ENCODE measurements around the gene MYPOP.

The MYPOP gene, protein sequence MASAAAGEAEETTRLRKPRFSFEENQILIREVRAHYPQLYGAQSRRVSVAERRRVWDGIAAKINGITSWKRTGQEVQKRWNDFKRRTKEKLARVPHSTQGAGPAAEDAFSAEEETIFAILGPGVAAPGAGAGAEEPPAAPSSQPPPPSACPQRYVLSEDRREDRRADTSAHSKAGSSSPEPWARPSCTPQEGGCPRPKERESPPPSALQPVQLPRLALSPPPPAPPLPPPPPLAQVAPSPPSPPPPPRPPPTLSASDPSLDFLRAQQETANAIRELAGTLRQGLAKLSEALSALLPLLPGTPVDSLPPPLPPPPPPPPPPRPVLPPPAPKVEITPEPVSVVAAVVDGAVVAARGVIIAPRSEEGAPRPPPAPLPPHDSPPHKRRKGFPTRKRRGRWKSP

GRCh38 chr19:45901912-45902650, at the start of gene MYPOP:
Gene MYPOP, minus strand, starts transcription at chr19:45902613. Its CDS starts 840 bp downstream, at chr19:45901773.
- DNase-seq (ENCODE audit: low read depth in 2 of 2) = no peak

DNA sequence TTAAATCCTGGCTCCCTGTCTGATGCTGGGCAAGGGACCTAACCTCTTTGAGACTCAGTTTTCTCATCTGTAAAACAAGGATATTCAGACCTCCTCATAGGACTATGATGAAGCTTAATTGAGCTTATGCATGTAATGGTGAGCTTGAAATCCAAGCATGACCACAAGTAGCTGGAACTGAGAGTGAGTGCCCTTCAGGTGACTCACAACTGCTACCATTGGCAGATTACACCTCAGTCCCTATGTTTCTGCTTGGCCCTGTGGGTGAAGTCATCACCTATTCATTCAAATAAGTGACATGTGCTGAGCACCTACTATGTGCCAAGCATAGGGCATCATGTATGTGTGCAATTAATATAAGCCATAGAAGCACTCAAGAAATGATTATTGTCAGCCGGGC, 45.5 kb upstream of the MYPOP start:
- DNase-seq (ENCODE audit: low read depth in 2 of 2) = no peak

GRCh38 chr19:45940515-45940805, 38.0 kb upstream of the MYPOP start:
- DNase-seq (ENCODE audit: low read depth in 2 of 2) = no peak

DNA sequence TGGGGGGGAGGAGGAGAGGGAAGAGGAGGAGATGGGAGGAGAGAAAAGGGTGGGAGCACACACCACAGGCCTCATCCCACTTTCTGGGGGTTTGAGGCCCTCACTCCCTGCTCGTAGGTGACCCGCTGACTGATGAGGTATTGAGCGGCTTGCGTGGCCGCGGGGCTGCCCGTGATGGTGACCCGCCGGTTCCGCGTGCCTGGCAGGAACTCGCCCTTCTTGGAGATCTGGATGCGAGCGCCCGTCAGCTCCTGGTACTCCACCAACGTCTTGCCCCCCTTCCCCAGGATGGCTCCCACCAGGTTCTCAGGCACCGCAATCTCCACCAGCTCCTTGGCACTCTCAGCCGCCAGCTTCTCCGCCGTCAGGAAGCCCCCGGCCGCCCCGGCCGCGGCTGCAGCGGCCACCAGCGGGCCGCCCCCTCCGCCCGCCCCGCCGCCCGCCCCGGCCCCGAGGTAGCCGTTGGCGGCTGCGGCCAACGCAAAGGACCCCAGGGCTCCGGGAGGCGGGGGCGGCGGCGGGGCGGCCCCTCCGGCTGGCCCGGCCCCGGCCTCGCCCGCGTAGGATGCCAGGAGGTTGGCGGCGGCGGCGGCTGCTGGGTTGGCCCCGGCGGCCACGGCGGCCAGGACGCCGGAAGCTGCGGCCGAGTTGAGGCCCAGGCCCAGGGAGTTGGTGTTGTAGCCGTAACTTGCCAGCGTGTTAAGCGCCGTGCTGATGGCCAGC, 37.5 kb upstream of the MYPOP start:
- DNase-seq (ENCODE audit: low read depth in 2 of 2) = no peak

GRCh38 chr19:45938733-45939319, 36.4 kb upstream of the MYPOP start:
- DNase-seq (ENCODE audit: low read depth in 2 of 2) = no peak

GRCh38 chr19:45935267-45935666, 32.9 kb upstream of the MYPOP start:
- no peak for DNase-seq (ENCODE audit: low read depth in 2 of 2)

DNA sequence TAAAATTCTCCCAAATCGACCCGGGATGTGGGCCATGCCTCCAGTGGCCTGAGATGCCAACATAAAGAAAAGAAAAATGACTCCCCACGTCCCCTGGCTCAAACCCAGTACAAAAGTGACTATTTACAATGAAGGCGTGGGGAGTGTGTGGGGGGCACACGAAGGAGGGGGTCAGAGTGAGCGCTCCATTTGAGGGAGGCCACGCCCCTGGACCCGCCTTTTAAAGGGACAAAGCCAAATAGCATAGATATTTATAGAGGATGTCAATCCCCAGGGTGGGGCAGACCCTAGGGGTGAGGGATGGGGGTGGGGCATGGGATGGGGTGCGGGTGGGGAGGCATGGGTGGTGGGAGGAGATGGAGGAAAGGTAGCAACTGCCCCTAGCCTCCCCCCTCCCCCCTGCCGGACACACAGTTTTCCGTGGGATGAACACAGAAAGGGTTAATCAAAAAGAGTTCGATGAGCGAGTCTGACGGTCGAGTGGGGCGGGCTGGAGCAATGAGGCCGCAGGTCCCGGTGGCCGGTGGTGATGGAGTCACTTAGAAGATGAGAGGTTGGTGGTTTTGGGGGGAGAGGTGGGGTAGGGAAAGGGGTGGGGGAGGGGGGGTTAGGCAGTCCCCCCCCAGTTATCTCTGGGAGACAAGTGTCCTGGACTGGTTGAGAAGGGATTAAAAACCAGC, 32.3 kb upstream of the MYPOP start:
- DNase-seq (ENCODE audit: low read depth in 2 of 2) = no peak

GRCh38 chr19:45933759-45934158, 31.3 kb upstream of the MYPOP start:
- DNase-seq (ENCODE audit: low read depth in 2 of 2) = no peak

DNA sequence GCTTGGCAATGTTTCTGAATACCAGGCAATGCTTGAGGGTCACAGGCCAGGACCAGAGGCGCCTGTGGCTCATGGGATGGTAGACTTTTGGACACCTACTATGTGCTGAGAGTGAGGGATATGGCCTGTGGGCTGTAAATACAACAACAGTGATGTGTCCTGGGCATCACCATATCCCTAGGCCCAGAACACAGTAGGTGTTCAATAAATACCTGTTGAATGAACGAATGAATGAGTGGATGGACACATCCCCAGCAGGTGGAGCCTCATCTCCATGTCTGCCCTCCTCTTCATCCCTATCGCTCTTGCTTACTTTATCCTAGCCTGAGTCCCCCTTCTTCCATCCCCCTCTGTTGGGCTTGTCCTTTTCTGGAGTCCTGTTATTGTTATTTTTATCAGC, 28.6 kb upstream of the MYPOP start:
- no peak for DNase-seq (ENCODE audit: low read depth in 2 of 2)

DNA sequence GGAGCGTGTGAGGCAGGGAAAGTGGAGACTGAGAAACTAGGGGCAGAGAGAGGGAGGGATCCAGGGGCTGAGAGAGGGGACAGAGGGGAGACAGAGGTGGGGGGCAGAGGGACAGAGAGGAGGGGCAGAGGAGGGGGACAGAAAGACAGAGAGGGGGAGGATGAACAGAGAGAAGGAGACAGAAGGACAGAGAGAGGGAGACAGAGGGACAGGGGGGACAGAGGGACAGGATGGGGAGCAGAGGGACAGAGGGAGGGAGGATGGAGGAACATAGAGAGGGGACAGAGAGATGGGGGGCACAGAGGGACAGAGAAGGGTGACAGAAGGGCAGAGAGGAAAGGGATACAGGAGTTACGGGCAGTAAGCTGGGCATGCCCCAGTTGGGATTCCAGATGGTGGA, 26.8 kb upstream of the MYPOP start:
- no peak for DNase-seq (ENCODE audit: low read depth in 2 of 2)

DNA sequence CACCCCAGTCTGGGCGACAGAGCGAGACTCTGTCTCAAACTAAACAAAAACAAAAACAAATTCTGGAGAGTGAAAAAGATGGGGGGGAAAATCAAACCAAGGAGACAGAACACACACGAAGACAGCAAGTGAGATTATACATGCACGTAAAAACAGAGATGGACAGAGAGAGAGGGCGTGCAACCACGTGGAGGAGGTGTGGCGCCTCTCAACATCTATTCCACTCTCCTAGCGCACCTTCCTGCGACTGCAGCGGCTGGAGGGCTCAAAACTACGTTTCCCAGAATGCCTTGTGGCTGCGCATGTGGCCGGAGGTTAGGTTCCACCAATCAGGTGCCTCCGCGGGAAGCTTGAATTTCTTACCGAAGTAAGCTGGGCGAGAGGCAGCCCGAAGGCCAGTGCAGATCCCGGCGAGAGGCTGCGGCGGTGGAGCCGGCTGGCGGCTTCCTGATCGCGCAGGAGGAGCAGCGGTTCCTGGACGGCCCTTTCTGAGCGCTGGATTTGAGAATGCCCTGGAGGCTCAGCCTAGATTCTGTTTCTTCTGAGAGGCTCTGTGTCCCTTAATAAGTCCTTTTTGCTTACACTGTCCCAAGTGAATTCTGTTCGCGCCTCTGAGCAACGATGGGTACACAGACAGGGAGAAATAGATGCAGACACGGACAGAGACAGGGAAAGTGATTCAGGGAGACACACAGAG, 25.3 kb upstream of the MYPOP start:
- peak; percentile 73 to 83 for DNase-seq (ENCODE audit: low read depth in 2 of 2)

DNA sequence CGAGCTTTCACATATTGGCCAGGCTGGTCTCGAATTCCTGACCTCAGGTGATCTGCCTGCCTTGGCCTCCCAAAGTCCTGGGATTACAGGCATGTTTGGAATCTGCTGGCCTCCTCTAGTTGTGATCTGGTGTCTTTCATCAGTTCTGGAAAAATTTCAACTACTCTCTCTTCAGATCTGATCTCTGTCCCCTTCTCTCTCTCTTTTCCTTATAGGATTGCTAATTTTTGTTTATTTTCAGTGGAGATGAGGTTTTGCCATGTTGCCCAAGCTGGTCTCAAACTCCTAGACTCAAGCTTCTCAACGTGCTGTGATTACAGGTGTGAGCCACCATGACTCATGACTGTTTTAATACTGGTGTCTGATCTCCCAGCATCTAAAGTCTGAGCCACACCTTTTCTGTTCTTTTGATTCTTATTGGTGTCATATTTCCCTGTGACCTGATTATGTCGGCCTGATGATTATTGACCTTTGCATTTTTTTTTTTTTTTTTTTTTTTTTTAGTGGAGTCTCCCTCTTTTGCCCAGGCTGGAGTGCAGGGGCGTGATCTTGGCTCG, 22.6 kb upstream of the MYPOP start:
- no peak for DNase-seq (ENCODE audit: low read depth in 2 of 2)

DNA sequence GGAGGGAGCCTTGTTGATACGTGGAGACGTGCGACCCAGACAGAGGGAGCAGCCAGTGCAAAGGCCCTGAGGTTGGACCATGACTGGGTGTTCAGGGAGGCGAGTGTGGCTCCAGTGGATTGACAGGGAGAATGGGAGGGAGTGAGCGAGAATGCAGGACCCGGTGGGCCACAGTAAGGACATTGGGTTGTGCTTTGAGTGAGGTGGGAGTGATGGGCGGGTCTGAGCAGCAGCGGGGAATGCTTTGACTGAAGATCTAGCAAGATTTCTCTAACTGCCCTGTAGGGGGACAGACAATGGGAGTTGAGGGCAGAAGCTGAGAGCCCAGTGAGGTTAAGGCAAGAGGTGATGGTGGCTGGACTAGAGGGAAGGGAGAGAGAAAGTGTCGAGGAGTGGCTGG, 19.9 kb upstream of the MYPOP start:
- no peak for DNase-seq (ENCODE audit: low read depth in 2 of 2)

- no peak for DNase-seq (ENCODE audit: low read depth in 2 of 2)
Measured at GRCh38 chr19:45920458-45920857, 18.0 kb upstream of the MYPOP start.

DNA sequence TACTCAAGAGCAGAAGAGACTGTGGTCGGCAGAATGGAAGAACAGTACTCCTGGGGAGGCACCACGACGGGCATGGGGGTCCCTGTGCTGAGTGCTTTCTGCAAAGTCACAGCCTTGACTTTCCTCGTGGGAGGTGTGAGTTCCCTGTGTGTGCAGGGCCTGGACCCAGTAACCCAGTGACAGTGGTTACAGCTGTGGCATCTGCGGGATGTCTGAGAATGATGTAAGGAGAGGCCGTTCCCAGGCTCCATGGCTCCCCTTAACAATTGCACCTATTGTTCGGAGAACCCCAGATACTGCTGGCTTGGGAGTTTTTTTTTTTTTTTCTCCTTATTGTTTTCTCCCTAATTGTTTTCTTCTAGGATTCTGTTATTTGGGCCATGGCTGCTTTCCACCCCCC, 17.3 kb upstream of the MYPOP start:
- DNase-seq (ENCODE audit: low read depth in 2 of 2) = no peak

- no peak for DNase-seq (ENCODE audit: low read depth in 2 of 2)
Measured at GRCh38 chr19:45918721-45919120, 16.3 kb upstream of the MYPOP start.

DNA sequence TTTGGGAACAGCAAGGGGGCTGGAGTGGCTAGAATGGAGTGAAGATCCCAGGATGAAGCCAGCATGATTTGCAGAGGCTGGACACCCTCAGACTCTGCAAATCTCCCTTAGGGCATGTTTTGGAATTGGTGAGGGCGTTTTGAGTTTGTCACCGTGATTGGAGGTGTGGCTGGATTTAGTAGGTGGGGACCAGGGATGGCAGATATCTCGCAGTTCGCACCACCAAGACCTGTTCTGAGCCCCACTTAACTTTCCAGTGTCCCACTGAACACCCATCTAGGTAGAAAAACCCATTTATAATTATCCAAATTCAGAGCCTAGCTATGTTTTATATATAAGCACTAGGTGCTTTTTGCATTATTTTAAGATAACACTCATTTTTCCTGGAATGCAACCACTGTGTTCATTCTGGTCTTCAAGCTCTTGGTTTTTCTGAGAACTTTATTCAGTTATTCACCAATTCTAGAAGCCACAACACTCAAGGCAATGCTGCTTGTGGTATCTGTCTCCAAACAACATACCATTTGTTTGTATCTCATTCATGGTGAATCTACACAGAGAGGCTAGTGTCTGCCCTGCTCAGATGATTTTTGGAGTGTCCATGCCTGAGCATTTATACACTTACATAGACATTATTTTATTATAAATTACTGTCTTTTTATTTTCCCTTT, 15.1 kb upstream of the MYPOP start:
- no peak for DNase-seq (ENCODE audit: low read depth in 2 of 2)

DNA sequence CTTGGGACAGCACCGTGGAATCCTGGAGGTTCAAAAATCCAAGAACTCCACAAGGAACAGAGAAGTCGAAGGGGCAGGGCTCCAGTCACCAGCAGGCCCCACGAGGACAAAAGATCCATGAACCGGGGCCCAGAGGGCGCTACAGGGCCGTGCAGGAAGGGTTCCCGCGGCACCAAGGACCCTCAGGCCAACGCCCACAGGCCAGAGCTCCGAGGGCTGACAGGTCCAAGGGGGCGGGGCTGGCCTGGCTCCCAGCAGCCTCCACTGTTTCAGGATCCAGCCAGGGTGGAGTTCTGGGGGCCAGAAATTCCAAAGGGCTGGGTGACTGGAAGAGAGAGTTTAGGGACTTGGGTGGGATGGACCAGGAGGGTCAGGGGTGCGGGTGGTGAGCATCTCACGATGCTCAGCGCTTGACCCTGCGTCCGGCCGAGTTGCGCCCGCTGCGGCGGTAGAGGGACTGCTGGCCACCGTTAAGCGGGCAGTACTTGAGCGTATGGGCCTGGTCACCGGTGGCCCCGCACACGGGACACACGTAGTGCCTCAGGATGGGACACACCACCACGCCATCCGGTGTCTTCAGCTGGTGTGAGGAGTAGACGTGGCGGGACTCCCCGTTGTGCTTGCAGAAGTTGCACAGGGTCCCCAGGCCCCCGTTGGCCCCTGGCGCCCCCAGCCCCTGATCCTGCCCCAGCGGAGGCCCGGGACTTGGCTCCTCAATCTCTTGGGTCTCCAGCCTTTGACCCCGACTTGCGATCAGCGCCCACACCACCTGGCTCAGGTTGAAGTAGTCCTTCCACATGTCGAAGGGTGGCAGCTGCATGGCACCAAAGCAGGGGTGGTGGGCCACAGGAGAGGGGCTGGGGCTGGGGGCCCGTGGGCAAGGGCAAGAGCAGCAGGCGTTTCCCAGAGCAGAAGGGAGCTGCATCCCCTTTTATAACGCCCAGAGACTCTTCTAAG, 11.7 kb upstream of the MYPOP start, which contains the start of gene NANOS2:
Gene NANOS2, minus strand, starts transcription at position 905 of the 957 bp plus-strand sequence. Its CDS starts 85 bp downstream, at position 820.
- DNase-seq (ENCODE audit: low read depth in 2 of 2) = no peak

- DNase-seq (ENCODE audit: low read depth in 2 of 2) = no peak
Measured at GRCh38 chr19:45911291-45911690, 8.9 kb upstream of the MYPOP start.
